ENCODE results near the gene PEAR1.
"Not testable (repeated sequence)": the region's sequence is repeated elsewhere in the genome, so short reads cannot be mapped to it uniquely, and the experiment has no call there.

Gene PEAR1

DNA sequence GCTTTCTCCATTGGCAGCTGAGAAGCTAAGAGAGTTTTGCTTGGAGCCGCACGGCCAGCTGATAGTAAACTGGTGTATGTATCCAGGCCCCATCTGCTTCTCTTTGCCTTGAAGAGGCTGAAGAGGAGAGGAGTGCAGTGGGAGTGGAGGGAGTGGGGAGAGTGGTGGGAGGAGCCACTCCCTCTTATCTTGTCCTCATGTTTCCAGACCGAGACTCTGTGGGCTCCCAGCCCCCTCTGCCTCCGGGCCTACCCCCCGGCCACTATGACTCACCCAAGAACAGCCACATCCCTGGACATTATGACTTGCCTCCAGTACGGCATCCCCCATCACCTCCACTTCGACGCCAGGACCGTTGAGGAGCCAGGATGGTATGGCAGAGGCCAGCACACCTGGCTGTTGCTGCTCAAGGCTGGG, 20.9 kb downstream of the PEAR1 start:
- DNase-seq (ENCODE audit: low read depth in 1 of 2, low spot score in 1 of 2), result no peak

DNA sequence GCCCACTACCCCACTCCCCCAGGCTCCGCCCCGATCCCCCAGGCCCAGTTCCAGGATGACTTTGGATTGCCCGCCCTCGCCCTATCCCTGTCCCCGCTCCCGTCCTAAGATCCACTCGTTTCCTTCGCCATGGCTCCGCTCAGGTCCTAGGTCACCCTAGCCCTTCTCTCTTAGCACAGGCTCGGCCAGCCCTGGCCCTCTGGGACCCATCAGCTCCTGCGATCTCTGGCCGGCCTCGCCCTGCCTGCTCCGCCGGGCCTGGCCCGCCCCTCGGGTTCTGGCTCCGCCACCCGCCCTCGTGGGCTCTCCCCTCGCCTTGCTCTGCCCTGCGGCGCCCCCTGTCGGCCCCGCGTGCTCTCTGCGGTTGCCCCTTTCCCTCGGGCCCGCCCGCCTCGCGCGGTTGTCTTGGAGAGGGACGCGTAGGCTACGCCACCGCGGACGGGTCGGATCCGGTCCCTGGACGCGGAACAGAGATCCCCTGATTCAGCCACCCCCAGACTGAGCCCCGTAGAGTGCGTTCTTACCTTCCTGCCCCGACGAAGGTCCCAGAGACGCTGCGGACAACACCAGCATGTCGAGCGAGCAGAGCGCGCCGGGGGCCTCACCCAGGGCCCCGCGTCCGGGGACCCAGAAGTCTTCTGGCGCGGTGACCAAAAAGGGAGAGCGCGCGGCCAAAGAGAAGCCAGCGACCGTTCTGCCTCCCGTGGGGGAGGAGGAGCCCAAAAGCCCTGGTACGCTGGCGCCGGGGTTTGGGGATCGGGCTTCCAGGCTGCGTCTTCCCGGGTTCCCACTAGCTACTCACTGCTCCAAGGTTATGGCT, 26.9 kb downstream of the PEAR1 start, which contains the start of gene LRRC71:
TSS of gene LRRC71 (plus strand) at position 400 of the 820 bp plus-strand sequence. CDS start at position 572, 172 bp downstream.
- peak in 1 of 2 donors; percentile 35 for DNase-seq (ENCODE audit: low read depth in 1 of 2, low spot score in 1 of 2)

DNA sequence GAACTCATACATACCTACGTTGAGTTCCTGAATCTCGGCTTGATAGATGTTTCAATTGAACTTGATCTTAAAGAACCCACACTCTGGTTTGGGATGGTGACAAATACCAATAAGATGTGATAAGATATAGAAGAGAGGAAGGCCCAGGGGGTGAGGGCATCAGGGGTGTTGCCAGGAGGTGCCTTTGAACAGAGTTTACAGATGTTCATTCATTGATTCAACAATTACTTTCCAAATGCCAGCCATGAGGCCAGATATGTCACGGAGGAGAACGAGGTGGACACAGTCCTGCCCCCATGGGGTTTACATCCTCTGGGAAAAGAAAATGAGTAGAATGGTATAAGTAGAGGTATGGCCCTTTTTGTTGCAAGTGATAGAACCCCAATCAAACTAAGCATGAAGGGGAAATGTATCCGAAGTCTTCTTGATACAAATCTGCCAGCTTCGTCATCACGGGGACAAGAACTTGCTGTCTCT, 27.6 kb downstream of the PEAR1 start:
- DNase-seq (ENCODE audit: low read depth in 1 of 2, low spot score in 1 of 2), result no peak

DNA sequence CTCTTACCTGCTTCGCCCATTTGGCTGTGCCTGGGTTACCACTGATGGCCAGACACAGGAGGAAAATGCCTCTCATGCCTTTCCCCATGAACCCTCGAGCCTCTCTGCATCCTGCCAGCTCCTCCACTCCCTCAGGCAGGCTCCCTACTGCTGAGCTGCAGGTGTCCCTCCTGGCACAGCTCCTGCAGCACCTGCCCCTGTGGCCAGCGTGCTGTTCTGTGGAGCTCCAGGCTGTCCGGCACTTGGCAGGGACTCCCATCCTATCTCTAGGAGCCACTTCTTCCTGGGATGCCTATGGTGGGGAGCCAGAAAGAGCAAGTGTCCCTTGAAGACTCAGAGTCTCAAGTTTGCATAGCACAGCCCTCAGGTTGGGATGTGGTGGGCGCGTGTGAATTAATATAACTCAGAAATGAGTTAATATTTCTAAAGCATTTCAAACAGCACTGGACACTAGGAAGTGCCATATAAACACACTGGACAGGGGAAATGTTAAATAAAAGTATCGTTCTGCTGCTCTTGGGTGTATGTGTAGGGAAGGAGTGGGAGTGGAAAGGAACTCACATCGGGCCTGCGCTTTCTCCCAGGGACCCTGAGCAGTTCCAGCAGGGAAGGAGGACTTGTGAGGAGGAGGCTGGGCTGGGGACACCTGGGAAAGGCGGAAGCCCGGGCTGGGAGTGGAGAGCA, 29.6 kb downstream of the PEAR1 start:
- DNase-seq (ENCODE audit: low read depth in 1 of 2, low spot score in 1 of 2), result no peak

DNA sequence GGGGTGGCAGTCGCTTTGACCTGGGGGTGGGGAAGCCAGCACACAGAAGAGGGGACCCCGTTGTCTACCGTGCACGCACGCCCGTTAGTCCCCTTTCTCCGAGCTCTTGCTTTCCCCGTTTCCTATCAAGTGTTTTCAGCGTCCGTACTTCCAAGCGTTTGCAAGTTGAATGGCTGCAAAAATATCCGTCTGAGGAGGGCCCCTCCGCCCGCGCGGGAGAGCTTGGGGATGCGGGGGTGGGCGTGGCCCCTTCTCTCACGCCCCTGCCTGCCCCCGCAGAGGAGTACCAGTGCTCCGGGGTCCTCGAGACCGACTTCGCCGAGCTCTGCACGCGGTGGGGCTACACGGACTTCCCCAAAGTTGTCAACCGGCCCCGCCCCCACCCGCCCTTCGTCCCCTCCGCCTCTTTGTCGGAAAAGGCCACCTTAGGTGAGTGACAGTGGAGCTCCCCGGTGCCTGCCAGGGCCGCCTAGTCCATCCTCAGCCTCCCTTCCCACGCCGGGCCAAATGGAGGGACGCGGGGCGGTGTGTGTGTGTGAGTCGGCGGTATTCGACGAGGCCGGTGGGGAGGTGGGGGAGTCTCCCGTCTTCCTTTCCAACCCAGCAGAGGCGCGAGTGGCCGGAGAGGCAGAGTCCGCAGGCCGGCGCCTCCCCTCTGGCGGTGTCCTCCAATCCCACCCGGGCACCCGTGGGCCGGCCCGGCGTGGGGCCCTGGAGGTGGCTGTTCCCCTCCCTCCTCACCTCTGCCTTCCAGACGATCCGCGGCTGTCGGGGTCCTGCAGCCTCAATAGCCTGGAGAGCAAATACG, 30.4 kb downstream of the PEAR1 start:
- no peak for DNase-seq (ENCODE audit: low read depth in 1 of 2, low spot score in 1 of 2)

DNA sequence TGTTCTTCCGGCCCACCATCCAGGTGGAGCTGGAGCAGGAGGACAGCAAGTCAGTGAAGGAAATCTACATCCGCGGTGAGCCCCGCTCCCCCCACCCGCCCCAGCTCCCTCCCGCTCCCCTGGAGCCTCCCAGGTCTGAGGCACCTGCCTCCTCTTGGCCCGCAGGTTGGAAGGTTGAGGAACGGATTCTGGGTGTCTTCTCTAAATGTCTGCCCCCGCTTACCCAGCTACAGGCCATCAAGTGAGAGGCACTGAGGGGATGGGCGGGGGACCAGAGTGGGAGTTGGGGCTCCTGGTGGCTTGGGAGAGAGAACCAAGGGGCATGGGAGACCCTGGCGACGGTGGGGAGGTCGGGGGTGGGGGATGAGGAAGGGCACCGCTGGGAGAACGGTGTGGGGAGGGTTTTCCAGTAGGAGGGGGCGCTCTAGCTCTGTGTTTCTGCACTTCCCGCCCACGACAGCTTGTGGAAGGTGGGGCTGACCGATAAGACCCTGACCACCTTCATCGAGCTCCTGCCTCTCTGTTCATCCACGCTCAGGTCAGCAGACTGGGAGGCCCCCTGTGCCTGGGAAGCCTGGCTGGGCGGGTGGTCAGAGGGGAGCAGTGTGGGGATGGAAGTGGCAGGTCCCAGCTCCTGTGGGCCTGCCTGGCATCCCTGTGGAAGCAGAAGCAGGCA, 31.1 kb downstream of the PEAR1 start:
- no peak for DNase-seq (ENCODE audit: low read depth in 1 of 2, low spot score in 1 of 2)

DNA sequence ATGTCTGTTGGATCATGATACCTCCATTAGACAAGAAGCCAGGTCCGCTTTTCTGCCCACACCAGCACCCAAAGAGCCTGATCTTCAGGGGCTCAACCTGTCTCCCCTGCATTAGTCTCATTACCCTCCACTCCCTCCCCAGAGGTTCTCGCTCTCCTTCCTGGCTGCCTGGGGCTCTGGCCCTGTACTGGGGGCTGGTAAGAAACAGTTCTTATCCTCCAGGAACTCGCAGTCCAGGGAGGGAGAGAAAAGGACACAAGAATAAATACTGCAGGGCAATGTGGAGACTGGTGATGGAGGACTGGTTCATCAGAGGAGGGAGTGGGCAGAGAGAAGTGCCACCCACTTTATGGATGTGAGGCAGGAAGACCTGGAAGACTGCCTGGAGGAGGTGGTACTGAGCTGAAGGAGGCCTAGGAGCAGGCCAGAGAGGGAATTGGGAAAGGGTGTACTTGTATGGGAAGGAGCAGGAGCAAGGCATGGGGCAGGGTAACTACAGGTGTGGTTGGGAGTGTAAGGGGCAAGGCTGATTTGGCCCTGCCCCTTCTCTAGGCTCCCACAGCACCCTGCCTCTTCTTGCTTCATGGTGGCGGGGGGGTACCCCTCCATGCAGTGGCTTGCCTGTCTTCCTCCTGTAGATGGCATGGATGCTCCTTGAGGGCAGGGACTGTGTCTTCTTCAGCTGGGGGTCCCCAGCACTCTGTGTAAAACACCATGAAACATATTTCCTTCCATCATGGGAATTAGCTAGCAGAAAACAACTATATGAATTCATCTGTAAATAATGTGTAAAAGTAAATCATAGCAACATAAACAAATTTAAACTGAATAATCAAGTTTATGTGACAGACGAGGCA, 31.9 kb downstream of the PEAR1 start:
- no peak for DNase-seq (ENCODE audit: low read depth in 1 of 2, low spot score in 1 of 2)

DNA sequence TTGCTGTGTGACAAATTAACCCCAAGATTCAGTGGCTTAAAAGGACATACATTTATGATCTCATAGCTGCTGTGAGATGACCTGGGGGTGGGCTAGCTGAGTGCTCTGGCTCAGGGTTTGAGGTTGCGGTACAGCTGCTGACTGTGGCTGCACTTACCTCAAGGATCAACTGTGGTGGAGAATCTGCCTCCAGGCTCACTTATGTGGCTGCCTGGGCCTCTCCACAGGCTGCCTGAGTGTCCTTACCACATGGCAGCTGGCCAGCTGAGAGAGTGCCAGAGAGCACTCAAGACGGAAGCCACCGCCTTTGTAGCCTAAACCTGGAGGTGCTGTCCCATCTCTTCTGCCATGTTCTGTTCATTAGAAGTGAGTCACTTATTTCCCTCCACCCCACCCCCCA, 32.7 kb downstream of the PEAR1 start:
- no peak for DNase-seq (ENCODE audit: low read depth in 1 of 2, low spot score in 1 of 2)

DNA sequence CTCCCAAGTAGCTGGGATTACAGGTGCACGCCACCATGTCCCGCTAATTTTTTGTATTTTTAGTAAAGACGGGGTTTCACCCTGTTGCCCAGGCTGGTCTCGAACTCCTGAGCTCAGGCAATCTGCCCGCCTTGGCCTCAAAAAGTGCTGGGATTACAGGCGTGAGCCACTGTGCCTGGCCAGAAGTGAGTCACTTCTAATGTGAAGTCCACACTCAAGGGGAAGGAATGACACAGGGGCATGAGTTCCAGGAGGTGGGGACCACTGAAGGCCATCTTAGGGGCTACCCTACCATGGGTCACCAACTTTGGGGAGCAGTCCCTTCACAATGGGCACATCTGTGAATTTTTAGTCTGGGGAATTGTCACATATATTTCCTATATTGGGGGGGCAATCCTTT, 33.2 kb downstream of the PEAR1 start:
- not testable (repeated sequence) for DNase-seq (ENCODE audit: low read depth in 1 of 2, low spot score in 1 of 2)

DNA sequence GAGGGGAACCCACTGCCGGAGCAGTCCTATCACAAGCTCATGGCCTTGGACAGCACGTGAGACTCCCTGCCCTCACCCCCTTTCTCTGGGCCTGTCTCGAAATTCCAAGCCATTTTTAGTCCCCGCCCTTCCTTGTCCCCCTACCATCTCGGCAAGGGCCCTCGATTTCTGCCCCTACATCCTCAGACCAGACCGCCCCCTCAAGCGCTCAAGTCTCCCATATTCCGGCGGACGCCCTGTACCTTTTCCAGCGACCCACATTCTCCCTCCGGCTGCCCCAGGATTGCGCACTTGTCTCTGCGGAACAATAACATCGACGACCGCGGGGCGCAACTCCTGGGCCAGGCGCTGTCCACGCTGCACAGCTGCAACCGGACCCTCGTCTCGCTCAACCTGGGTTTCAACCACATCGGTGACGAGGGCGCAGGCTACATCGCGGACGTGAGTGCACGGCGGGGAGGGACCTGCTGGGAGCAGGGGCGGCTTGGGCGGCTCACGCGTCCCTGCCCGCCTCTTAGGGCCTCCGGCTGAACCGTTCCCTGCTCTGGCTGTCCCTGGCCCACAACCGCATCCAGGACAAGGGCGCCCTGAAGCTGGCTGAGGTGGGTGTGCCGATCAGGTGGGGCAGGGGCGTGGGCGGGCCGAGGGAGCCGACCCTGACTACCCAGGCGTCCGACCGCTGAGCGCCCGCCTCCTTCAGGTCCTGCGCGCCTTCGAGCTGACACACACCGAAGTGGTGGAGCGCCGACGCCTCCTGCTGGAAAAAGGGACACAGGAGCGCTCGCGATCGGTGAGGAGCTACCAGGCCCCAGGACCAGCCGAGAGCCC, 33.9 kb downstream of the PEAR1 start:
- DNase-seq (ENCODE audit: low read depth in 1 of 2, low spot score in 1 of 2), result peak; percentile 27 to 28

DNA sequence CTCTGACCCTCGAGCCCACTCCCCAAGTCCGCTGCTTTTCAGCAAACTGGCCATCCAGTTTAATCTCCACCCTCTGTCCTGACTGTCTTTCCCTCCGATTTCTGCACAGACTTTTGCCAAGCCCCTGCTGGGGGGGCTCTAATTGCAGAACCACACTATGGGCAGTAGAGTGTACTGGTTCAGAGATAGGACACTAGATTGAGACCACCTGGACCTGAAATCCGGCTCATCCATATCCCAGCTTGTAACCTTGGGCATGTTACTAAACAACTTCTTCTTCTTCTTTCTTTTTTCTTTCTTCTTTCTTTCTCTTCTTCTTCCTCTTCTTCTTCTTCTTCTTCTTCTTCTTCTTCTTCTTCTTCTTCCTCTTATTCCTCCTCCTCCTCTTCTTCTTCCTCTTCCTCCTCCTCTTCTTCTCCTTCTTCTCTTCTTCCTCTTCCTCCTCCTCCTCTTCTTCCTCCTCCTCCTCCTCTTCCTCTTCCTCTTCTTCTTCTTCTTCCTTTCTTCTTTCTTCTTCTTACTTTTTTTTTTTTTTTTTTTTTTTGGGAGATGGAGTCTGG, 34.6 kb downstream of the PEAR1 start:
- DNase-seq (ENCODE audit: low read depth in 1 of 2, low spot score in 1 of 2), result no peak

DNA sequence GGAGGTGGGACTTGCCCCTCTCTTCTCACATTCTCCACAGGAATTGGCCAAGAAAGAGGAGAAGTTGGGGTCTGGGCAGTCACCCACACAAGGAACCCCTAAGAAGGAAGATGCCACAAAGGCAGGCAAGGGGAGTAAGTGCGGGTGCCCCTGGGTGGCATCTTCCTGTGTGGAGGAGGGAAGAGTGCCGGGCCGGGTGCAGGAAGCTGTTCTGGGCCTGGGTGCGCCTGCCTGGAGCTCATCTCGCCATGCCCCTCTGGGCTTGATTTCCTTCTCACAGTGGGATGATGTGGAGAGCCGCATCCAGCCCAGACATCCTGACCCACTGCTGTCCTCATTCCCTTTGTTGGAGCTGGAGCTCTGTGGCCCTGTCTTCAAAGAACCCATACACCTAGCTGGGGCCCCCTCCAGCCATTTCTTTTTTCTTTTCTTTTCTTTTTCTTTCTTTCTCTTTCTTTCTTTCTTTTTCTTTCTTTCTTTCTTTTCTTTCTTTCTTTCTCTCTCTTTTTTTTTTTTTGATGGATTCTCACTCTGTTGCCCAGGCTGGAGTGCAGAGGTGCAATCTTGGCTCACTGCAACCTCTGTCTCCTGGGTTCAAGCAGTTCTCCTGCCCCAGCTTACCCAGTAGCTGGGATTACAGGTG, 36.2 kb downstream of the PEAR1 start:
- DNase-seq (ENCODE audit: low read depth in 1 of 2, low spot score in 1 of 2), result no peak

DNA sequence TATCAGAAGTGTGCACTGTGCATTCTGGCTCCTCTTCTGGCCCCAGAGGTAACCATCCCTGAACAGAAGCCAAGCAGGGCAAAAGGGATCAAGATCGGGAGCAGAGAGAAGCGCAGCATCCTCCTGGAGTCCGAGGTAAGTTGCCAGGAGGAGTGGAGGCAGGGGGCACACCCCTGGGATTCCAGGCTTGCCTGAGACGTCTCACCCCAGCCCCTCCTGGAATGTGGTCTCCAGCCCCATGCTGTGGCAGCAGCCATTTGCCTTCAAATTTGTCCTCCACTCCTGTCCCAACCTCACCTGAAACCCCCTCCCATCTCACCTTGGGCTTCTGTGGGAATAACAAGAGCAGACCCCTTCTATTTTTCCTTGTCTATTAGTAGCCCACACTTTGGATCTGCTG, 37.0 kb downstream of the PEAR1 start:
- no peak for DNase-seq (ENCODE audit: low read depth in 1 of 2, low spot score in 1 of 2)

DNA sequence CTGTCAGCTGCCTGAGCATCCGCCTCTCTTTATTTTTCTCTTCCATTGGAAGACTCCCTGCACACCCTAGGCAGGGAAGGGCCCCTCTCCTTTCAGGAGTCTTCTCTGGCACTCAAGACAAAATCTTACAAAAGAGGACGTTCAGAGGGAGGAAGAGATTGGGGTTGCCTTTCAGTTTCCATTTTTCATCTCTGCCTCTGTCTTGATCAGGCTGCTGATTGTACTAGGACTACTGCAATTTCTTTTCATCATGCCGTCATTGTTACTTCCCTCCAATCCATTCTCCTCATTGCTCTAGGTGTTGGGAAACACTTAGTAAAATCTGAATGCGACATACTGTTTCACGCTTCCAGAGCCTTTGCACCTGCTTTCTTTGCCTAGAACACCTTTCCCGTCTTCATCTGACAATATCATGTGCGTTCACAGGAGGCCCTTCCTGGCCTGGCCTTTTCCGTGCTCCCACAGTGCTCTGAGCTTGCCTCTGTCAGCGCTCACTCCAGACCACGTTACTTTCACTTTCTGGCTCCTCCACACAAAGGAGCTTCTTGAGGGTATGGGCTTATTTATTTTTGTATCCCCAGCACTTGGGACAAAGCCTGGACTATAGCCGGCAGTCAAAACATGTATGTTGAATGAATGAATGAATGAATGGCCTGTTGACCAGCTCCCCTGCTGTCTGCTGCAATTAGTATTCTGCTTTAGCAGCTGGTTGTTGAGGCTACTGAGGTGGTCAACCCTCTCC, 37.9 kb downstream of the PEAR1 start:
- DNase-seq (ENCODE audit: low read depth in 1 of 2, low spot score in 1 of 2), result no peak

DNA sequence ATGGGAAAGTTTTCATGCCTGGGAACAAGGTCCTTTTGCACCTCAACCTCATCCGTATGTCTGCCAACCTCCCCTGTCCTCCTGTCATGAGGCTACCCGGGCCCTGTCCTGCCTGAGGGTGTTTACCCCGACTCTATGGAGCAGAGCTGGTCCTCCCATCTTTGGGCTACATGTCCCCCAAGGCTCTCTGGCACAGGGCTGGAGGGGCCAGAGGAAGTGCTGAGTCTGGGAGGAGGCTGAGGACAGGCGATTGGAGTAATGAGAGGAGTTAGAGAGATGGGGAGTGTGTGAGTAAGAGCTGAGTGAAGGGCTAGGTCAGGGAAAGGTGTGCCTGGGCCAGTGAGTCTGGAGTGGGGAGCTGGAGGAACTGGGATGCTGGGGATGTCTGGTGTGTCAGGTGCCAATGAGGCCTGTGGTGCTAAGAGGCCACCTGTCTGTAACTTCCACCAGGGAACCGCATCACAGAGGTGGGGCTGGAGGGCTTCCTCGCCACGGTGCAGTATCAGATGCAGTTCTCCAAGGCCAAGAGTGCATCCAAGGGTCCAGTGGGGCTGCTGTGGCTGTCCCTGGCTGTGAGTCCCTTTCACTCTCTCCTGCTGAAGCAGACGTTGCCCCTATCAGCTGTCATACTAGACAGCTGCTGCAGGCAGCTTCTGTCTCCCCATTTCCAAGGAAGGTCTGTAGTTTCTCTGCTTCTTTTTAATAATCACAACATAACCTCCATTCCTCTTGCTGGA, 38.6 kb downstream of the PEAR1 start:
- DNase-seq (ENCODE audit: low read depth in 1 of 2, low spot score in 1 of 2), result no peak

DNA sequence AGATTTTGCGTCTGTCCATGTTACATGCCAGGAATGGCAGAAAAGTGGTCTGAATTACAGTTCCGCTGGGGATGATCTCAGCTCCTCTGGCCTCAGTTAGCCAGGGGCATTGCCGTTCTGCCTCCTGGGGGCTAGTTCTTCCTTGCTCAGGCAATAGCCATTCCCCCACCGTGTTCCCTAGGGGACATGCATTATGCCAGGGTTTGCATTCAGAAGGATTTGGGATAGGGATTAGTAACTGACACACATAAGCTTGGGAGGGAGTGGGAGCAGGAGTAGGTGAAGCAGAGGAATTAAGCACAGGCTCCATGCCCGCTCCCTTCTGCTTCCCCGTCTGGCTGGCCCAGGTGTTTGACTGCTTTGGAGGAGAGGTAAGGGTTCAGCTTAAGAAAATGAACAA, 39.6 kb downstream of the PEAR1 start:
- no peak for DNase-seq (ENCODE audit: low read depth in 1 of 2, low spot score in 1 of 2)
